Osteoblast (primary cell): ENCODE data around the gene TLX3. TPM values are rescaled to one million over a fixed set of nuclear protein-coding genes. Genes with fewer than 3 reads are reported as not detected.
A peak's percentile ranks its signal among the peaks of the same experiment; 100 is the strongest.

Source experiments
- DNase-seq: peaks from one replicate; pipeline ENCODE4 v3.0.0; 2011; ENCODE audit warnings: low spot score, mixed read lengths; ENCODE audit not compliant: insufficient read length; ENCODE audit errors: missing footprints
- H2AFZ ChIP-seq: 2 replicates; pipeline ENCODE4 v1.6.0; 2011; ENCODE audit warnings: mild to moderate bottlenecking, low read length
- H3K27ac ChIP-seq: 2 replicates; pipeline ENCODE4 v1.5.1; 2011; ENCODE audit warnings: mild to moderate bottlenecking, low read depth, low read length, moderate library complexity
- H3K27me3 ChIP-seq: 2 replicates; pipeline ENCODE4 v1.6.0; 2012; ENCODE audit warnings: mild to moderate bottlenecking, control low read depth, inconsistent platforms, low read length, moderate library complexity; ENCODE audit not compliant: insufficient read depth
- H3K36me3 ChIP-seq: 2 replicates; pipeline ENCODE4 v1.5.1; 2011; ENCODE audit warnings: mild to moderate bottlenecking, low read length, control low read depth, moderate library complexity; ENCODE audit not compliant: insufficient read depth
- H3K4me1 ChIP-seq: 2 replicates; pipeline ENCODE4 v1.5.1; 2011; ENCODE audit warnings: mild to moderate bottlenecking, low read length, control low read depth, moderate library complexity; ENCODE audit not compliant: insufficient read depth
- H3K4me2 ChIP-seq: 2 replicates; pipeline ENCODE4 v1.6.0; 2011; ENCODE audit warnings: mild to moderate bottlenecking, low read length; ENCODE audit not compliant: insufficient read depth
- H3K4me3 ChIP-seq: fragments of 200-600 bp; sonication (generic); 3 replicates; pipeline ENCODE4 v1.5.1; 2012; ENCODE audit warnings: mild to moderate bottlenecking, low read length, inconsistent platforms; ENCODE audit not compliant: insufficient read depth
- H3K79me2 ChIP-seq: 2 replicates; pipeline ENCODE4 v1.6.0; 2012; ENCODE audit warnings: mild to moderate bottlenecking, low read length, control low read depth, inconsistent platforms; ENCODE audit not compliant: insufficient read depth
- H3K9me3 ChIP-seq: 2 replicates; pipeline ENCODE4 v1.5.1; 2011; ENCODE audit warnings: low read depth, low read length, control low read depth
- H4K20me1 ChIP-seq: 2 replicates; pipeline ENCODE4 v1.6.0; 2012; ENCODE audit warnings: mild to moderate bottlenecking, low read length, control low read depth; ENCODE audit not compliant: insufficient read depth
- total RNA-seq: library from RNA; depleted of rRNA; stranded (reverse); fragments of >200 nt; gene quantifications from 2 replicates; pipeline ENCODE4 v1.2.3, GENCODE V29; 2012
- TF ChIP-seq, protein P1 (sequence below): IDR thresholded peaks from 2 replicates; pipeline ENCODE4 v1.5.1; 2011; ENCODE audit warnings: mild to moderate bottlenecking, low read depth, low read length, moderate library complexity; ENCODE audit errors: extremely low read depth

The TLX3 gene
- total RNA-seq, 1 donor: not detected

GRCh38 chr5:171309276-171310211, 496 bp downstream of the TLX3 start:
- no peak for DNase-seq
- Histone ChIP-seq H3K27me3 (peaks cover 97% of the 10 kb centered on the region), H2AFZ (no peak overlapping the region), H4K20me1 (no peaks in the 10 kb centered on the region), H3K4me1 (no peaks in the 10 kb centered on the region), H3K4me3 (no peak overlapping the region), H3K79me2 (no peaks in the 10 kb centered on the region), H3K9me3 (no peaks in the 10 kb centered on the region), H3K27ac (no peak overlapping the region), H3K4me2 (no peak overlapping the region), H3K36me3 (no peaks in the 10 kb centered on the region)
- TF ChIP-seq, protein P1, sequence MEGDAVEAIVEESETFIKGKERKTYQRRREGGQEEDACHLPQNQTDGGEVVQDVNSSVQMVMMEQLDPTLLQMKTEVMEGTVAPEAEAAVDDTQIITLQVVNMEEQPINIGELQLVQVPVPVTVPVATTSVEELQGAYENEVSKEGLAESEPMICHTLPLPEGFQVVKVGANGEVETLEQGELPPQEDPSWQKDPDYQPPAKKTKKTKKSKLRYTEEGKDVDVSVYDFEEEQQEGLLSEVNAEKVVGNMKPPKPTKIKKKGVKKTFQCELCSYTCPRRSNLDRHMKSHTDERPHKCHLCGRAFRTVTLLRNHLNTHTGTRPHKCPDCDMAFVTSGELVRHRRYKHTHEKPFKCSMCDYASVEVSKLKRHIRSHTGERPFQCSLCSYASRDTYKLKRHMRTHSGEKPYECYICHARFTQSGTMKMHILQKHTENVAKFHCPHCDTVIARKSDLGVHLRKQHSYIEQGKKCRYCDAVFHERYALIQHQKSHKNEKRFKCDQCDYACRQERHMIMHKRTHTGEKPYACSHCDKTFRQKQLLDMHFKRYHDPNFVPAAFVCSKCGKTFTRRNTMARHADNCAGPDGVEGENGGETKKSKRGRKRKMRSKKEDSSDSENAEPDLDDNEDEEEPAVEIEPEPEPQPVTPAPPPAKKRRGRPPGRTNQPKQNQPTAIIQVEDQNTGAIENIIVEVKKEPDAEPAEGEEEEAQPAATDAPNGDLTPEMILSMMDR: no peak

GRCh38 chr5:171310212-171310818, 1.3 kb downstream of the TLX3 start:
- no peaks in the 10 kb centered on the region for H3K79me2 ChIP-seq
- no peak overlapping the region for H3K4me3 ChIP-seq
- peaks cover 97% of the 10 kb centered on the region for H3K27me3 ChIP-seq
- no peaks in the 10 kb centered on the region for H3K9me3 ChIP-seq
- H2AFZ ChIP-seq: no peak overlapping the region
- no peak overlapping the region for H3K27ac ChIP-seq
- no peaks in the 10 kb centered on the region for H3K36me3 ChIP-seq
- H3K4me2 ChIP-seq: no peak overlapping the region
- DNase-seq: no peak
- H4K20me1 ChIP-seq: no peaks in the 10 kb centered on the region
- no peaks in the 10 kb centered on the region for H3K4me1 ChIP-seq
- TF ChIP-seq, protein P1: no peak

- Histone ChIP-seq H3K36me3 (no peaks in the 10 kb centered on the region), H4K20me1 (no peaks in the 10 kb centered on the region), H3K4me3 (no peak overlapping the region), H3K79me2 (no peaks in the 10 kb centered on the region), H2AFZ (no peak overlapping the region), H3K27me3 (peaks cover 97% of the 10 kb centered on the region), H3K4me2 (no peak overlapping the region), H3K27ac (no peak overlapping the region), H3K9me3 (no peaks in the 10 kb centered on the region), H3K4me1 (no peaks in the 10 kb centered on the region)
- TF ChIP-seq, protein P1: no peak
- DNase-seq: peak; percentile 87
These were observed 1.8 kb downstream of the TLX3 start for GRCh38 chr5:171310819-171311321.
